Right lobe of liver (tissue), 4 donors: ENCODE results near the gene SAP30L.

Source experiments
- CTCF ChIP-seq, 4 donors: fragments of 200-600 bp in 3 of 4; fragments of 450-650 bp in 1 of 4; IDR thresholded peaks; one replicate each; pipeline versions ENCODE4 v1.5.1 to v1.8.0; 2016 to 2022; ENCODE audit warnings: antibody characterized with exemption in 4 of 4, mild to moderate bottlenecking in 2 of 4
- POLR2A ChIP-seq: fragments of 450-650 bp; IDR thresholded peaks from one replicate; pipeline ENCODE4 v1.6.1; 2017; ENCODE audit warnings: antibody characterized with exemption, mild to moderate bottlenecking
- donor health status: DM: no; HTN: no; CAD: no.
- donor health status: DM: no; HTN: no; CAD: no.
- donor health status: DM: no; HTN: yes; CAD: no.

DNA sequence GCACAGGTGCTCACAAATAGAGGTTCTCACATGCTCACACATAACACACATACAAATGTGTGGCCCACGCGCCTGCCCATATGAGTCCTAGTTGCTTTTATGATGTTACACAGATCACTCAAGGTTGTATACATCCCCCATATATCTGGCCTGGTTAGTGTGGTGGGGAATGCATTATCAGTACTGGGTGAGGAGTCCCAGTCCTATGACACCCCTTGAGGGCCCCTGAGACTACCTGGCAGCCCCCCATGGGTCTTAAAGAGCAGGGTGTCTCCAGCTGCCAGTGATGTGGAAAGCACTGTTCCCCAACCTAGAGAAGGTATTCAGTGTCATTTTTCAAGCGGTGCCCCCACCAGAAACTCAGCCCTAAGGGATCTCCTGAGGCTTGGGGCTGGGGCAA, 35.0 kb downstream of the SAP30L start:
- TF ChIP-seq CTCF (IDR thresholded peaks at IDR 0.05) = no peak
- no peak for TF ChIP-seq POLR2A
